ENCODE measurements around the gene NPR2. TPM values are rescaled to one million over a fixed set of nuclear protein-coding genes. Genes with fewer than 3 reads are reported as not detected.

The NPR2 gene
- polyA plus RNA-seq, 2 of the 4 experiments (the other 2 are of a cell fraction) = 7.8 to 18.8 TPM

DNA sequence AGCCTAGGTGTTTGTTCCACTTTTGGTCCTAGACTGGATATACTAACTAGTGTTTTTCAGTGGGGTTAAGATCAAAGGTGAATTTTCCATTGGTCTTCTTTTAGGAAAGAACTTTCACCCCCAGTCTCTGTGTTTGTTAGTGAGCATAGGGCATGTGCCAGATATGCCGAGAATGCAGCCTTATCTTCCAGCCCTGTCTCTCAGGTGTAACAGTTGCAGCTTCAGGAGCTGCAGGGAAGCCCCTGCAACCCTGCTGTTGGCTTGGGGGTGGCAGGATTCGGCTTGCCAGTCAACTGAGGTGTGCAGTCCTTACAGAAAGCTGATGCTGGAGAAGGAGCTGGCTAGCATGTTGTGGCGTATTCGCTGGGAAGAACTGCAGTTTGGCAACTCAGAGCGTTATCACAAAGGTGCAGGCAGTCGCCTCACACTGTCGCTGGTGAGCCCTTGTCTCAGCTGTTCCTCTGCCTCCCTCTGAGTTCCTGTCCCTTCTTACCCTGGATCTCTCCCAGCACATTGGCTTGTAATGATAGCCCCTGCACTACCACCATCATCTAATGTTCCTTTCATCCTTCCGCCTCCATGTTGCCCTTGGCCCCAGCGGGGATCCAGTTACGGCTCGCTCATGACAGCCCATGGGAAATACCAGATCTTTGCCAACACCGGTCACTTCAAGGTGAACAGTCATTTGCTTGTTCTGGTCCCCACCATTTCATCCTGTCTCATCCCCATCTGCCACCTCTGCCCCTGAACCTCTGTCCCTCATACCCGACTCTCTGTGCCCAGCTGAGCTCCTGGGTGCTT lies 10.1 kb downstream of the NPR2 start:
- CTCF ChIA-PET = interaction anchor here (1.4 to 9.8 kb wide), 5 partner anchors 10 to 81 kb away, joined by 3 to 91 read pairs (median 5); partner anchors contain the start of gene SPAG8

DNA sequence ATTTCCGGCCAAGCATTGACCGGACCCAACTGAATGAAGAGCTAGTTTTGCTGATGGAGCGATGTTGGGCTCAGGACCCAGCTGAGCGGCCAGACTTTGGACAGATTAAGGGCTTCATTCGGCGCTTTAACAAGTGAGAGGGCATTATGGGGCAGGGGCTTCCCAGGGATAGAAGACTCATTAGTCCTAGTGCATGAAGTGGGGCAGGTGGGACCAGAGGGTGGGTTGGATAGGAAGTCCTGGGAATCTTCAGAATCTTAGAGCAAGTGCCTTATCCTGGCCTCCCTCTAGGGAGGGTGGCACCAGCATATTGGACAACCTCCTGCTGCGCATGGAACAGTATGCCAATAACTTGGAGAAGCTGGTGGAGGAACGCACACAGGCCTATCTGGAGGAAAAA lies 14.7 kb downstream of the NPR2 start:
- H3K4me2 ChIP-seq = no peak overlapping the region
- ChIA-PET POLR2A (no interaction called here), CTCF (interaction anchor here (0.6 to 9.8 kb wide), 6 partner anchors 9 to 212 kb away, joined by 4 to 91 read pairs (median 6); no protein-coding TSS in a partner anchor)
- DNase-seq (ENCODE audit: low read depth in 1 of 2, low spot score in 1 of 2) (no peak), FAIRE-seq (no peak), ATAC-seq (no peak)
- H3K4me3 ChIP-seq = no peak overlapping the region
- 97% methylated on average over 8 of the region's 8 CpGs for WGBS (ENCODE audit: missing lambda C conversion rate)
- TF ChIP-seq, protein P1, sequence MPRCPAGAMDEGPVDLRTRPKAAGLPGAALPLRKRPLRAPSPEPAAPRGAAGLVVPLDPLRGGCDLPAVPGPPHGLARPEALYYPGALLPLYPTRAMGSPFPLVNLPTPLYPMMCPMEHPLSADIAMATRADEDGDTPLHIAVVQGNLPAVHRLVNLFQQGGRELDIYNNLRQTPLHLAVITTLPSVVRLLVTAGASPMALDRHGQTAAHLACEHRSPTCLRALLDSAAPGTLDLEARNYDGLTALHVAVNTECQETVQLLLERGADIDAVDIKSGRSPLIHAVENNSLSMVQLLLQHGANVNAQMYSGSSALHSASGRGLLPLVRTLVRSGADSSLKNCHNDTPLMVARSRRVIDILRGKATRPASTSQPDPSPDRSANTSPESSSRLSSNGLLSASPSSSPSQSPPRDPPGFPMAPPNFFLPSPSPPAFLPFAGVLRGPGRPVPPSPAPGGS (IDR thresholded peaks at IDR 0.05) = no peak
- no peak for TF ChIP-seq ZNF302 (CRISPR knock-in tag; IDR thresholded peaks at IDR 0.05)
- no peak for TF ChIP-seq TFCP2L1 (CRISPR knock-in tag; IDR thresholded peaks at IDR 0.05)
- no peaks in the 10 kb centered on the region for H3K4me1 ChIP-seq
- H3K9me3 ChIP-seq = no peaks in the 10 kb centered on the region
- H3K27ac ChIP-seq = no peak overlapping the region

More for the DNA sequence above, 10.1 kb downstream of the NPR2 start:
- no peak for FAIRE-seq
- no peak for DNase-seq (ENCODE audit: low read depth in 1 of 2, low spot score in 1 of 2)
- WGBS (ENCODE audit: missing lambda C conversion rate) = 94% methylated on average over 13 of the region's 13 CpGs
- Histone ChIP-seq H3K4me2 (no peak overlapping the region), H3K9me3 (no peaks in the 10 kb centered on the region), H3K4me3 (no peak overlapping the region), H3K4me1 (peaks cover 17% of the 10 kb centered on the region), H3K27ac (no peak overlapping the region)
- ATAC-seq = no peak
- TF ChIP-seq CBX2 (IDR thresholded peaks at IDR 0.05; ENCODE audit: borderline replicate concordance, low read depth) (no peak), CEBPB (IDR thresholded peaks at IDR 0.05) (no peak), CBX8 (IDR thresholded peaks at IDR 0.05) (no peak), RARB (CRISPR knock-in tag; IDR thresholded peaks at IDR 0.05) (no peak), ESRRA (IDR thresholded peaks at IDR 0.05; ENCODE audit: borderline replicate concordance, low read length) (no peak), GATA3 (IDR thresholded peaks at IDR 0.05; ENCODE audit: borderline replicate concordance) (no peak), SREBF2 (IDR thresholded peaks at IDR 0.05) (no peak), CHD2 (IDR thresholded peaks at IDR 0.05; ENCODE audit: low read length, partially characterized antibody) (no peak), ZC3H11A (IDR thresholded peaks at IDR 0.05) (no peak), ZSCAN20 (CRISPR knock-in tag; IDR thresholded peaks at IDR 0.05) (no peak), EHF (CRISPR knock-in tag; IDR thresholded peaks at IDR 0.05) (no peak)
- TF ChIP-seq, protein P2, sequence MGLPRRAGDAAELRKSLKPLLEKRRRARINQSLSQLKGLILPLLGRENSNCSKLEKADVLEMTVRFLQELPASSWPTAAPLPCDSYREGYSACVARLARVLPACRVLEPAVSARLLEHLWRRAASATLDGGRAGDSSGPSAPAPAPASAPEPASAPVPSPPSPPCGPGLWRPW (IDR thresholded peaks at IDR 0.05) = no peak
- TF ChIP-seq, protein P3, sequence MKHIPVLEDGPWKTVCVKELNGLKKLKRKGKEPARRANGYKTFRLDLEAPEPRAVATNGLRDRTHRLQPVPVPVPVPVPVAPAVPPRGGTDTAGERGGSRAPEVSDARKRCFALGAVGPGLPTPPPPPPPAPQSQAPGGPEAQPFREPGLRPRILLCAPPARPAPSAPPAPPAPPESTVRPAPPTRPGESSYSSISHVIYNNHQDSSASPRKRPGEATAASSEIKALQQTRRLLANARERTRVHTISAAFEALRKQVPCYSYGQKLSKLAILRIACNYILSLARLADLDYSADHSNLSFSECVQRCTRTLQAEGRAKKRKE (CRISPR knock-in tag; IDR thresholded peaks at IDR 0.05; ENCODE audit: low read depth) = no peak
- TF ChIP-seq, protein P4, sequence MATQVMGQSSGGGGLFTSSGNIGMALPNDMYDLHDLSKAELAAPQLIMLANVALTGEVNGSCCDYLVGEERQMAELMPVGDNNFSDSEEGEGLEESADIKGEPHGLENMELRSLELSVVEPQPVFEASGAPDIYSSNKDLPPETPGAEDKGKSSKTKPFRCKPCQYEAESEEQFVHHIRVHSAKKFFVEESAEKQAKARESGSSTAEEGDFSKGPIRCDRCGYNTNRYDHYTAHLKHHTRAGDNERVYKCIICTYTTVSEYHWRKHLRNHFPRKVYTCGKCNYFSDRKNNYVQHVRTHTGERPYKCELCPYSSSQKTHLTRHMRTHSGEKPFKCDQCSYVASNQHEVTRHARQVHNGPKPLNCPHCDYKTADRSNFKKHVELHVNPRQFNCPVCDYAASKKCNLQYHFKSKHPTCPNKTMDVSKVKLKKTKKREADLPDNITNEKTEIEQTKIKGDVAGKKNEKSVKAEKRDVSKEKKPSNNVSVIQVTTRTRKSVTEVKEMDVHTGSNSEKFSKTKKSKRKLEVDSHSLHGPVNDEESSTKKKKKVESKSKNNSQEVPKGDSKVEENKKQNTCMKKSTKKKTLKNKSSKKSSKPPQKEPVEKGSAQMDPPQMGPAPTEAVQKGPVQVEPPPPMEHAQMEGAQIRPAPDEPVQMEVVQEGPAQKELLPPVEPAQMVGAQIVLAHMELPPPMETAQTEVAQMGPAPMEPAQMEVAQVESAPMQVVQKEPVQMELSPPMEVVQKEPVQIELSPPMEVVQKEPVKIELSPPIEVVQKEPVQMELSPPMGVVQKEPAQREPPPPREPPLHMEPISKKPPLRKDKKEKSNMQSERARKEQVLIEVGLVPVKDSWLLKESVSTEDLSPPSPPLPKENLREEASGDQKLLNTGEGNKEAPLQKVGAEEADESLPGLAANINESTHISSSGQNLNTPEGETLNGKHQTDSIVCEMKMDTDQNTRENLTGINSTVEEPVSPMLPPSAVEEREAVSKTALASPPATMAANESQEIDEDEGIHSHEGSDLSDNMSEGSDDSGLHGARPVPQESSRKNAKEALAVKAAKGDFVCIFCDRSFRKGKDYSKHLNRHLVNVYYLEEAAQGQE (IDR thresholded peaks at IDR 0.05) = no peak
- POLR2A ChIA-PET = no interaction called here

Measured in A549 (cell line).